Endothelial cell of umbilical vein (primary cell): ENCODE results near the gene RNU2-63P. TPM values are rescaled to one million over a fixed set of nuclear protein-coding genes. Genes with fewer than 3 reads are reported as not detected.

Experiments
- BruUV-seq: library from RNA; stranded (reverse); fragments of 400-500 nt; replicated peaks from 2 replicates; lab custom pipeline; 2021; lab: Mats Ljungman, UMichigan
- CTCF ChIA-PET: fragments of 300-600, 350-600 bp; sonication (Branson Sonifier 250); formaldehyde crosslinking; loops from one replicate; lab custom pipeline; 2021; ENCODE audit warnings: antibody characterized with exemption, inconsistent platforms; lab: Charles Lee
- POLR2A ChIA-PET: fragments of 300-600, 350-600 bp; sonication (Branson Sonifier 250); formaldehyde crosslinking; loops from one replicate; lab custom pipeline; 2021; ENCODE audit warnings: antibody characterized with exemption, inconsistent platforms; lab: Charles Lee
- DNase-seq: peaks from one replicate; pipeline ENCODE4 v3.0.0-alpha.2; 2011; ENCODE audit warnings: low read depth, low spot score
- FAIRE-seq: peaks from 2 replicates; lab custom pipeline; 2011; peaks lifted over from hg19 to GRCh38; lab: Jason Lieb, UNC
- H2AFZ ChIP-seq: 2 replicates; pipeline ENCODE4 v1.6.0; 2012; ENCODE audit warnings: low read depth, low read length, control low read depth, inconsistent platforms
- H3K27ac ChIP-seq: 2 replicates; pipeline ENCODE4 v1.5.1; 2011; ENCODE audit warnings: low read depth, mild to moderate bottlenecking, control low read depth, low read length, moderate library complexity; ENCODE audit not compliant: insufficient read depth
- H3K27me3 ChIP-seq, 2 experiments: 2 replicates each; pipeline versions ENCODE4 v1.6.0 to v1.6.1; 2011; ENCODE audit warnings: low read length in 2 of 2, mixed read lengths in 1 of 2; ENCODE audit not compliant: control insufficient read depth in 2 of 2, insufficient read depth in 2 of 2
- H3K36me3 ChIP-seq, 2 experiments: 2 replicates in 1 of 2; 3 replicates in 1 of 2; pipeline ENCODE4 v1.5.1; 2011; ENCODE audit warnings: low read length in 2 of 2, mild to moderate bottlenecking in 1 of 2, moderate library complexity in 1 of 2; ENCODE audit not compliant: control insufficient read depth in 2 of 2, insufficient read depth in 2 of 2; ENCODE audit errors: extremely low read depth in 1 of 2
- H3K4me1 ChIP-seq: 3 replicates; pipeline ENCODE4 v1.5.1; 2011; ENCODE audit warnings: mild to moderate bottlenecking, low read length; ENCODE audit not compliant: control insufficient read depth, insufficient read depth; ENCODE audit errors: extremely low read depth
- H3K4me2 ChIP-seq: 2 replicates; pipeline ENCODE4 v1.6.1; 2011; ENCODE audit warnings: low read length, control low read depth, mixed read lengths; ENCODE audit not compliant: insufficient read depth
- H3K4me3 ChIP-seq, 3 experiments: fragments of 200-600 bp in 1 of 3; sonication (generic), shearing (Covaris generic) in 1 of 3; replicated peaks in 1 of 3; 2 replicates each; pipeline ENCODE4 v1.5.1; 2011 to 2016; ENCODE audit warnings: control low read depth in 3 of 3, low read length in 3 of 3, mild to moderate bottlenecking in 2 of 3, inconsistent platforms in 1 of 3, low read depth in 1 of 3, moderate library complexity in 1 of 3; ENCODE audit not compliant: insufficient read depth in 1 of 3
- H3K79me2 ChIP-seq: 2 replicates; pipeline ENCODE4 v1.6.0; 2012; ENCODE audit warnings: low read length, inconsistent platforms; ENCODE audit not compliant: control insufficient read depth, insufficient read depth
- H3K9ac ChIP-seq: replicated peaks from 2 replicates; pipeline ENCODE3; 2011; ENCODE audit warnings: low read length, control low read depth; ENCODE audit not compliant: insufficient read depth; ENCODE audit errors: extremely low read depth
- H3K9me1 ChIP-seq: replicated peaks from 3 replicates; pipeline ENCODE4 v1.6.0; 2011; ENCODE audit warnings: mild to moderate bottlenecking, low read length; ENCODE audit not compliant: control insufficient read depth, insufficient read depth; ENCODE audit errors: extremely low read depth
- H3K9me3 ChIP-seq: replicated peaks from 2 replicates; pipeline ENCODE4 v1.5.1; 2012; ENCODE audit warnings: low read length, inconsistent platforms; ENCODE audit not compliant: control insufficient read depth, insufficient read depth
- H4K20me1 ChIP-seq: replicated peaks from 2 replicates; pipeline ENCODE3; 2011; ENCODE audit warnings: mild to moderate bottlenecking, low read length; ENCODE audit not compliant: control insufficient read depth, insufficient read depth; ENCODE audit errors: extremely low read depth
- EZH2 ChIP-seq: IDR thresholded peaks from 2 replicates; pipeline ENCODE4 v1.6.1; 2012; ENCODE audit warnings: borderline replicate concordance, low read depth, mild to moderate bottlenecking, moderate library complexity, low read length, inconsistent platforms; ENCODE audit not compliant: severe bottlenecking
- FOS ChIP-seq: IDR thresholded peaks from 2 replicates; pipeline ENCODE4 v1.6.1; 2011; ENCODE audit warnings: mild to moderate bottlenecking, low read length, moderate library complexity, borderline replicate concordance; ENCODE audit not compliant: insufficient read depth
- GATA2 ChIP-seq: IDR thresholded peaks from 2 replicates; pipeline ENCODE4 v1.7.0; 2011; ENCODE audit warnings: low read depth, mild to moderate bottlenecking, moderate library complexity, mixed read lengths, low read length; ENCODE audit not compliant: insufficient read length, insufficient read depth
- JUN ChIP-seq: IDR thresholded peaks from 2 replicates; pipeline ENCODE4 v1.6.1; 2011; ENCODE audit warnings: borderline replicate concordance, low read depth; ENCODE audit not compliant: insufficient read length, insufficient read depth
- MYC ChIP-seq: IDR thresholded peaks from one replicate; pipeline ENCODE4 v1.6.1; 2011; ENCODE audit warnings: mild to moderate bottlenecking, low read depth, low read length
- POLR2A ChIP-seq: IDR thresholded peaks from 2 replicates; pipeline ENCODE4 v1.6.1; 2012; ENCODE audit warnings: low read depth, mild to moderate bottlenecking, control low read depth, low read length
- POLR2AphosphoS5 ChIP-seq: IDR thresholded peaks from 2 replicates; pipeline ENCODE4 v1.6.1; 2012; ENCODE audit warnings: low read depth, mild to moderate bottlenecking, control low read depth, low read length, moderate library complexity; ENCODE audit not compliant: insufficient read depth
- dilution Hi-C: fragments of 300-500 bp; cut with MboI; formaldehyde crosslinking; loops from one replicate; pipeline ENCODE4 v1.15.0; 2019; ENCODE audit warnings: low sequenced_read_pairs; ENCODE audit not compliant: extremely low pct_ligation_motif_present
- intact Hi-C: fragments of 100-400 bp; cut with micrococcal nuclease; formaldehyde crosslinking; loops from one replicate; pipeline ENCODE4 v1.10.0; 2022
- polyA plus RNA-seq, 4 experiments: library from polyadenylated mRNA; depleted of rRNA in 3 of 4; stranded (reverse) in 3 of 4; unstranded in 1 of 4; fragments of >200 nt; gene quantifications; 2 replicates each; pipeline versions ENCODE4 v1.2.1 to v1.2.3, GENCODE V29; 2011 to 2012; ENCODE audit warnings: missing spikeins in 1 of 4
- total RNA-seq: library from RNA; stranded (reverse); gene quantifications from 2 replicates; pipeline ENCODE4 v1.2.3, GENCODE V29; 2021
- TF ChIP-seq, protein P1 (sequence below): IDR thresholded peaks from 2 replicates; pipeline ENCODE4 v1.6.1; 2011; ENCODE audit not compliant: insufficient read depth, insufficient read length
- TF ChIP-seq, protein P2 (sequence below), 2 donors: IDR thresholded peaks; 1 replicate in 1 of 2; 2 replicates in 1 of 2; pipeline ENCODE4 v1.5.1; 2011; ENCODE audit warnings: low read length in 2 of 2, mild to moderate bottlenecking in 2 of 2, moderate library complexity in 2 of 2, control low read depth in 1 of 2, inconsistent platforms in 1 of 2, low read depth in 1 of 2; ENCODE audit not compliant: insufficient read depth in 1 of 2; ENCODE audit errors: extremely low read depth in 1 of 2

Gene RNU2-63P
- total and polyA plus RNA-seq, 2 donors (not counting 3 experiments of a cell fraction or from before 2014, with no cell fraction given), result not detected

DNA sequence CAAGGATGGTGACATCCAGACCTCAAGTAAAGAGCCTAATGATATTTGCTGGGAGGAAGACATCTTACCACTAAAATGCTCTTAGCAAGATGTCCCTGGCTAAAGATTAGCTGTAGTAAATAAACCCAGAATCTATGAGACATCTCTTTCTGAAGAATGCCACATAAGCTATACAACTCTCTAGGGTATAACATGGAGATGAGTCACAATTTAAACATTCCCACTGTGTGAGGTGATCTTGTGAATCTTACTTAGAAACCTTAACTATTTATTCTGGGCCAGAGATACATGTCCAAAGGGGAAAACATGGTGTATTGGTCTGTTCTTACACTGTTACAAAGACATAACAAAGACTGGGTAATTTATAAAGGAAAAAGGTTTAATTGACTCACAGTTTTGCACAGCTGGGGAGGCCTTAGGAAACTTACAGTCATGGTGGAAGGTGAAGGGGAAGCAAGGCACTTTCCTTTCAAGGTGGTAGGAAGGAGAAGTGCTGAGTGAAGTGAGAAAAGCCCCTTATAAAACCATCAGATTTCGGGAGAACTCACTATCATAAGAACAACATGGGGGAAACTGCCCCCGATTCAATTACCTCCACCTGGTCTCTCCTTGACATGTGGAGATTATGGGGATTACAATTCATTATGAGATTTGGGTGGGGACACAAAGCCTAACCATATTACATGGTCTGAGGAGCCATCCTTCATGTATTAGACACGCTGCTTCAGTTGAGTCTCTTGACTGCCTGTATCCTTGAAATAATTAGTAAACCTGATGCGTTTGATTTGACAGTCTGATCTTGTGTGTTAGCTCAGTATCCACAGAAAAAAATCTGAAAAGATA is 22.1 kb upstream of the RNU2-63P start:
- H3K4me2 ChIP-seq, result no peak overlapping the region
- H3K4me1 ChIP-seq, result peaks cover 9% of the 10 kb centered on the region
- no peaks in the 10 kb centered on the region for H3K9me1 ChIP-seq
- DNase-seq (peak; percentile 28), FAIRE-seq (no peak)
- H3K4me3 ChIP-seq, result no peak overlapping the region
- CTCF ChIA-PET, result interaction anchor here (2.4 kb wide), 1 partner anchor 22 kb away, joined by 11 read pairs; no protein-coding TSS in a partner anchor
- H4K20me1 ChIP-seq, result no peaks in the 10 kb centered on the region
- no peak overlapping the region for H3K9ac ChIP-seq
- dilution Hi-C loops (no loop called here), intact Hi-C loops (no loop called here)
- peaks cover 1 to 5% of the 10 kb centered on the region in 2 experiments for H3K36me3 ChIP-seq
- TF ChIP-seq JUN (peak; percentile 47), POLR2A (no peak), EZH2 (no peak), FOS (peak; percentile 45), MYC (no peak)
- TF ChIP-seq, protein P1, sequence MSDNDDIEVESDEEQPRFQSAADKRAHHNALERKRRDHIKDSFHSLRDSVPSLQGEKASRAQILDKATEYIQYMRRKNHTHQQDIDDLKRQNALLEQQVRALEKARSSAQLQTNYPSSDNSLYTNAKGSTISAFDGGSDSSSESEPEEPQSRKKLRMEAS, result no peak
- no peaks in the 10 kb centered on the region for H3K79me2 ChIP-seq
- H3K27me3 ChIP-seq, result no peaks in the 10 kb centered on the region
- H3K9me3 ChIP-seq, result no peaks in the 10 kb centered on the region
- BruUV-seq, result no TSS peak
- peak overlapping the region; percentile 40 for H3K27ac ChIP-seq
- POLR2A ChIA-PET, result no interaction called here
- H2AFZ ChIP-seq, result no peak overlapping the region

DNA sequence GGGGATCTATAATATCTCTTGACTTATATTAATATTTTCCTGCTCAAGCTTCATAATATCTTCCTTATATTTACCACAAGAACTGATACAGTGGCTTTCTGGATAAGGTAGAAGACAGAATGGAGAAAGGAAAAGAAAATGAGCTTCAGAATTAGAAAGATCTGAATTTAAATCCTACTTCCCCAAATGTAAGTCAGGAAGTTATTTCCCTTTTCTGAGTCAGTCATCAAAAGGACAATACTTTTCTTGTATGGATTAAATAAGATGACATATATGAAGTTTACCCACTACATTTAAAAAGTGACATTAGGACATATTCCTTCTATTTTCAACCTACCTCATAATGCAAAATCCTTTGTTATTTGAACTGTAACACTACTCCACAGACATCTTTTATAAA is 20.3 kb upstream of the RNU2-63P start:
- no peaks in the 10 kb centered on the region for H3K9me3 ChIP-seq
- peaks cover 1 to 5% of the 10 kb centered on the region in 2 experiments for H3K36me3 ChIP-seq
- dilution Hi-C loops, result no loop called here
- H3K4me2 ChIP-seq, result no peak overlapping the region
- FAIRE-seq (no peak), DNase-seq (no peak)
- no peak overlapping the region for H3K4me3 ChIP-seq
- no peaks in the 10 kb centered on the region for H4K20me1 ChIP-seq
- H3K9ac ChIP-seq, result no peak overlapping the region
- H3K27ac ChIP-seq, result no peak overlapping the region
- ChIA-PET POLR2A (no interaction called here), CTCF (interaction anchor here (1.6 kb wide), 1 partner anchor 23 kb away, joined by 6 read pairs; no protein-coding TSS in a partner anchor)
- H2AFZ ChIP-seq, result no peak overlapping the region
- H3K27me3 ChIP-seq, result no peaks in the 10 kb centered on the region
- no peaks in the 10 kb centered on the region for H3K9me1 ChIP-seq
- intact Hi-C loops, result no loop called here
- TF ChIP-seq MYC, result no peak
- no peak for TF ChIP-seq FOS
- TF ChIP-seq POLR2AphosphoS5, result no peak
- TF ChIP-seq GATA2, result no peak
- TF ChIP-seq POLR2A, result no peak
- TF ChIP-seq EZH2, result no peak
- TF ChIP-seq, protein P2, sequence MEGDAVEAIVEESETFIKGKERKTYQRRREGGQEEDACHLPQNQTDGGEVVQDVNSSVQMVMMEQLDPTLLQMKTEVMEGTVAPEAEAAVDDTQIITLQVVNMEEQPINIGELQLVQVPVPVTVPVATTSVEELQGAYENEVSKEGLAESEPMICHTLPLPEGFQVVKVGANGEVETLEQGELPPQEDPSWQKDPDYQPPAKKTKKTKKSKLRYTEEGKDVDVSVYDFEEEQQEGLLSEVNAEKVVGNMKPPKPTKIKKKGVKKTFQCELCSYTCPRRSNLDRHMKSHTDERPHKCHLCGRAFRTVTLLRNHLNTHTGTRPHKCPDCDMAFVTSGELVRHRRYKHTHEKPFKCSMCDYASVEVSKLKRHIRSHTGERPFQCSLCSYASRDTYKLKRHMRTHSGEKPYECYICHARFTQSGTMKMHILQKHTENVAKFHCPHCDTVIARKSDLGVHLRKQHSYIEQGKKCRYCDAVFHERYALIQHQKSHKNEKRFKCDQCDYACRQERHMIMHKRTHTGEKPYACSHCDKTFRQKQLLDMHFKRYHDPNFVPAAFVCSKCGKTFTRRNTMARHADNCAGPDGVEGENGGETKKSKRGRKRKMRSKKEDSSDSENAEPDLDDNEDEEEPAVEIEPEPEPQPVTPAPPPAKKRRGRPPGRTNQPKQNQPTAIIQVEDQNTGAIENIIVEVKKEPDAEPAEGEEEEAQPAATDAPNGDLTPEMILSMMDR (IDR thresholded peaks at IDR 0.05; ENCODE audit: extremely low read depth in 1 of 2, insufficient read depth in 1 of 2, low read depth in 1 of 2, low read length in 2 of 2), result no peak
- H3K4me1 ChIP-seq, result peaks cover 9% of the 10 kb centered on the region
- BruUV-seq, result no TSS peak
- no peaks in the 10 kb centered on the region for H3K79me2 ChIP-seq
